CD8-positive, alpha-beta memory T cell (primary cell): ENCODE measurements around the gene SNX27. TPM values are rescaled to one million over a fixed set of nuclear protein-coding genes. Genes with fewer than 3 reads are reported as not detected.

Source experiments
- CTCF ChIA-PET: fragments of 350-600 bp; sonication (Branson Sonifier 250); formaldehyde crosslinking; loops from one replicate; lab custom pipeline; 2021; ENCODE audit warnings: antibody characterized with exemption; lab: Charles Lee
- POLR2A ChIA-PET: fragments of 350-600 bp; sonication (Branson Sonifier 250); formaldehyde crosslinking; loops from one replicate; lab custom pipeline; 2021; ENCODE audit warnings: antibody characterized with exemption; lab: Charles Lee
- DNase-seq, 5 donors: peaks; one replicate each; pipeline versions ENCODE4 v3.0.0 to v3.0.0-alpha.2; 2020 to 2022; ENCODE audit warnings: mixed read lengths in 1 of 5
- H3K27ac ChIP-seq: one replicate; pipeline ENCODE4 v1.7.0; 2013; ENCODE audit warnings: low read depth, mild to moderate bottlenecking, low read length, moderate library complexity
- H3K27me3 ChIP-seq: 2 replicates; pipeline ENCODE4 v1.7.0; 2013; ENCODE audit warnings: low read length, mild to moderate bottlenecking; ENCODE audit not compliant: insufficient read depth, poor library complexity, severe bottlenecking
- H3K36me3 ChIP-seq: 2 replicates; pipeline ENCODE4 v1.7.0; 2013; ENCODE audit warnings: mild to moderate bottlenecking, low read length, moderate library complexity; ENCODE audit not compliant: insufficient read depth
- H3K4me1 ChIP-seq: 2 replicates; pipeline ENCODE4 v1.7.0; 2013; ENCODE audit warnings: mild to moderate bottlenecking, low read length, moderate library complexity; ENCODE audit not compliant: insufficient read depth
- H3K4me3 ChIP-seq: 2 replicates; pipeline ENCODE4 v1.7.0; 2013; ENCODE audit warnings: mild to moderate bottlenecking, low read length
- H3K9me3 ChIP-seq: 2 replicates; pipeline ENCODE4 v1.7.0; 2013; ENCODE audit warnings: mild to moderate bottlenecking, low read length
- H3K27ac Mint-ChIP-seq, 8 donors: one replicate each; pipeline ENCODE4 v1.8.0; 2020 to 2021; ENCODE audit warnings: mixed read lengths in 8 of 8, mild to moderate bottlenecking in 6 of 8, inconsistent platforms in 3 of 8, moderate library complexity in 3 of 8
- H3K27me3 Mint-ChIP-seq, 2 donors: one replicate each; pipeline ENCODE4 v1.8.0; 2020 to 2021; ENCODE audit warnings: mixed read lengths in 2 of 2, mild to moderate bottlenecking in 1 of 2, moderate library complexity in 1 of 2
- H3K36me3 Mint-ChIP-seq, 3 donors: one replicate each; pipeline ENCODE4 v1.8.0; 2020 to 2021; ENCODE audit warnings: mixed read lengths in 3 of 3, inconsistent platforms in 1 of 3, mild to moderate bottlenecking in 1 of 3
- H3K4me1 Mint-ChIP-seq, 3 donors: one replicate each; pipeline ENCODE4 v1.8.0; 2020 to 2021; ENCODE audit warnings: mixed read lengths in 3 of 3, inconsistent platforms in 1 of 3, mild to moderate bottlenecking in 1 of 3
- H3K4me3 Mint-ChIP-seq, 7 donors: one replicate each; pipeline ENCODE4 v1.8.0; 2020 to 2021; ENCODE audit warnings: mixed read lengths in 7 of 7, mild to moderate bottlenecking in 6 of 7, moderate library complexity in 4 of 7, inconsistent platforms in 2 of 7
- H3K9me3 Mint-ChIP-seq, 5 donors: one replicate each; pipeline ENCODE4 v1.8.0; 2020 to 2022; ENCODE audit warnings: mixed read lengths in 5 of 5, mild to moderate bottlenecking in 3 of 5, moderate library complexity in 2 of 5, inconsistent platforms in 1 of 5
- polyA plus RNA-seq: library from polyadenylated mRNA; unstranded; fragments of 300-500 nt; fragmentation: Illumina TruSeq; gene quantifications from one replicate; pipeline ENCODE4 v1.2.3, GENCODE V29; 2021
- total RNA-seq, 2 experiments: library from RNA; stranded (reverse); gene quantifications; one replicate each; pipeline ENCODE4 v1.2.3, GENCODE V29; 2021

Gene SNX27
- total and polyA plus RNA-seq, 3 experiments from 2014 or later, result 13.7 to 32.1 (median 30.1) TPM

DNA sequence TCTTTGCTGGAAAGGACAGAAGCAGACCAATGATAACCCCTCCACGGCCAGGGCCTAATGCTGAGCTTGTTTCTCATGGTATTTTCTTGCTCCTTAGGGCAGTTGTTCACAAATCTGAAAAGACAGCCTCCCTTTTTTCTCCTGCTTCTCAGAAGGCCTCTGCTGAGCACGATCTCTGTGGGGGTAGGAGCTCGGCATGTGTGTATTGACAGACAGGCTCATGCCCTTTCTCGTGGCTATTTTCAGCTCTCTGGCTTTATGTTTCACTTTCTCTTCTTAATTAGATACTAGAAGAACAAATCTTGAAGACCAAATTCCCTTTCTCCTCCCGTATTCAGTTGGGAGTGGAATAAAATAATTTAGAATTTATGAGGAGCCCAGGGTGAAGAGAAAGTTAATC, 108.7 kb downstream of the SNX27 start:
- Mint-ChIP-seq H3K4me3 (peak overlapping the region; percentile 61 to 90 (median 79)), H3K27ac (peak overlapping the region in 7 of 8 donors; percentile 1 to 93 (median 54)), H3K27me3 (peaks cover 42 to 62% of the 10 kb centered on the region in 2 donors), H3K9me3 (peaks cover 0 to 1% (median 0%) of the 10 kb centered on the region in 5 donors), H3K36me3 (no peaks in the 10 kb centered on the region), H3K4me1 (peaks cover 24 to 36% (median 35%) of the 10 kb centered on the region in 3 donors)
- Histone ChIP-seq H3K36me3 (no peaks in the 10 kb centered on the region), H3K4me1 (peaks cover 28% of the 10 kb centered on the region), H3K4me3 (peak overlapping the region; percentile 64), H3K9me3 (no peaks in the 10 kb centered on the region), H3K27me3 (peaks cover 29% of the 10 kb centered on the region), H3K27ac (no peak overlapping the region)
- no peak for DNase-seq
- ChIA-PET CTCF (interaction anchor here (1.0 to 1.2 kb wide), 2 partner anchors 14 to 127 kb away, joined by 5 to 6 read pairs; no protein-coding TSS in a partner anchor), POLR2A (interaction anchor here (1.2 kb wide), 1 partner anchor 747 kb away, joined by 3 read pairs; no protein-coding TSS in a partner anchor)

DNA sequence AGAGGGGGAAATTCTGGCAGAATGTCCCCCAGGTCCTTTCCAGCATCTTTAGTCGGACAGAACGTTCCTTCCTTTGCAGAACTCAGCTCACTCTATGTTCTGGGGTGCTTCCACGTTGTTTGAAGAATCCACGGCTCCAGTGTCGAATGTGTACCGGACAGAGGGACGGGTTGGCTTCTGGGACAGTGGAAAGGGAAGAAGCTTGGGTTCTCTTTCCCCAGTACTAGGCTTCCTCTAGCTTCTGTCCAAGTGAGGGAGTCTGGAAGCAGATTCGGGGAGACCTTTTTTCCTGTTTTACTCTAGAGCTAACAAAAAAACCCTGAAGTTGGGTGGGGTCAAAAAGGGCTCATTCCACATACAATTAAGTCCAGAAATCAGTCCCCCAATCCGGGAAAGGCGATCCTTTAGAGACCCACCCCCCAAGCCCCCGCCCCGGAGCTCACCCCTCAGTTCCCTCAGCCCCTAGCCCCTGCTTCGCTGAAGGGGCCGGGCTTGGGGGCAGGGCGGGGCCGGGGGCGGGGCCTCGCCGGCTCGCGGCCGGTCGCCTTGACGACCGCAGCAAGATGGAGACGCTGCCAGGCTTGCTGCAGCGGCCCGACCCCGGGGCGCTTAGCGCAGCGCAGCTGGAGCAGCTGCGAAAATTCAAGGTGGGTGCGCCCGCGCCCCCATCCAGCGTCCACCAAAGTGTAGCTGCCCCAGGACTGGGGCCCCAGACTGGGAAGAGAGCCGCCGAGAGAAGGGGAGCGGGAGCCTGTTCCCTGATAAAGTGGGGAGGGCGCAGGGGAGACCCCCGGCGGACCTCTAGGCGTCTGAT, 109.3 kb downstream of the SNX27 start, which contains the start of gene RIIAD1:
Gene RIIAD1 (plus strand): TSS at position 549 of the 814 bp plus-strand sequence. CDS start 15 bp downstream, at position 564.
- peaks cover 28% of the 10 kb centered on the region for H3K4me1 ChIP-seq
- H3K27ac ChIP-seq, result no peak within 1 kb of the TSS
- H3K9me3 Mint-ChIP-seq, result peaks cover 0 to 4% (median 0%) of the 10 kb centered on the region in 5 donors

DNA sequence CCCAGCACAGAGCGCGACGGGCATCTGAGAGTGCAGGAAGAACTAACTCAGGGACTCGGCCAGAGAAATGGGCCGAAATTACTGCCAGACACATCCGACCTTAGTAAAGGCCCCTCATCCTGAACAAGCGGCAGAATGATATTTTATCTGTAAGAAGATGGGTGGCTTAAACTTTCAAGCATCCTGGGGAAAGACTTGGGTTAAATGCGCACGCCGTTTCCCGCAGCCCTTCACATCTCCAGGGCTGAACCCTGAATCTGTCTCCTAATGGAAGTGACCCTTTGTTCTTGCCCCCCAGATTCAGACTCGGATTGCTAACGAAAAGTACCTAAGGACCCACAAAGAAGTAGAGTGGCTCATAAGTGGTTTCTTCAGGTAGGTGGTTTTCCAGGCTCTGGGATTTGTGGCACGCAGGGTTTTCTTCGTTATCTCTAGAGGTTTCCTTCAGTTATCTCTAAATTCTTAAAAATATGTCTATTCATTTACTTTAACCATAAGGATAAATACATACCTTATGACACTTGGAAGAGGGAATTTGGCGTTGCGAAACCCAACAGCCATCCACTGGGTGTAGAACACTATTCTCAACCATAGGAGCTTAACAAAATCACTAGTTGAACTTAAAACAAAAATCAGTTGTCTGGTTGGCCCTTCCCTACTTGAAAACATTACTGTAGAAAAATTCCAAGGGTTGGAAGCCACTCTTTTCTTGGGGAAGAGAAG, 110.1 kb downstream of the SNX27 start:
- POLR2A ChIA-PET, result interaction anchor here (1.2 kb wide), 1 partner anchor 748 kb away, joined by 3 read pairs; no protein-coding TSS in a partner anchor
- no peaks in the 10 kb centered on the region for H3K36me3 Mint-ChIP-seq
- H3K27me3 ChIP-seq, result peaks cover 32% of the 10 kb centered on the region

More for the DNA sequence above, 109.3 kb downstream of the SNX27 start, which contains the start of gene RIIAD1:
- CTCF ChIA-PET, result interaction anchor here (1.0 to 1.9 kb wide), 3 partner anchors 14 to 127 kb away, joined by 4 to 6 read pairs (median 5); no protein-coding TSS in a partner anchor
- peaks cover 44 to 62% of the 10 kb centered on the region in 2 donors for H3K27me3 Mint-ChIP-seq
- peak within 1 kb of the TSS; percentile 65 to 90 (median 79) for H3K4me3 Mint-ChIP-seq
- H3K4me1 Mint-ChIP-seq, result peaks cover 24 to 36% (median 33%) of the 10 kb centered on the region in 3 donors
- POLR2A ChIA-PET, result interaction anchor here (1.2 kb wide), 1 partner anchor 748 kb away, joined by 3 read pairs; no protein-coding TSS in a partner anchor
- H3K36me3 ChIP-seq, result no peaks in the 10 kb centered on the region
- peak within 1 kb of the TSS; percentile 64 for H3K4me3 ChIP-seq
- peaks cover 35% of the 10 kb centered on the region for H3K27me3 ChIP-seq
- H3K27ac Mint-ChIP-seq, result peak within 1 kb of the TSS; percentile 1 to 93 (median 61)
- H3K36me3 Mint-ChIP-seq, result no peaks in the 10 kb centered on the region
- peak; percentile 20 to 65 (median 39) for DNase-seq
- no peaks in the 10 kb centered on the region for H3K9me3 ChIP-seq

DNA sequence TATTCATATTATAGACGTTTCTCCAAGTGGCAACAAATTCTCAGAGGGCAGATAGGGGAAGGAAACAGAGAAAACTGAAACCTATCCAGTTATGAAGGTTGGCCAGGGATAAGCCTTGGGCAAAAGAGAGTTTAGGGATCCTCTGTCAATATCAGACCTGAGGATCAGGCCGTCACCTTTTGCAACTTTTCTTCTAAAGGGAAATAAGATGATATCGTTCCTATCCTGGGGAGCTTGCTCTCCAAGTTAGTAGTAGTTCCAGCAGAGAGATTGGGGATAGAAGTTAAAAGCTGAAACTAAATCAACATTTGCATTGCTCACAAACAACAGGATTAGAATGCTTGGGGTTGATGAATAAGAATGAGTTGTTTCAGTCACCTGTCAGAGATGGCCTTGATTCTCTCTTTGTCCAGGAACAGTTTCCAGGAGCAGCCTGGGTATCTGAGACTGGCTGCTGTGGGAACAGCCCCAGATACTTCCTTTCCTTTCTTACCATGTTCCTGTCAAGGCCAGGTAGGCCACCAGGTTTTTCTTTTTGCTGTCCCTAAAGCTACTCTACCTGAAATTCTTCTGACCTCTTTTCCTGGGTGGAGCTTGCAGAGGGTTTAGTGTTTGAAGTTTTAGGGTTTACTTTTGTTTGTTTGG, 112.0 kb downstream of the SNX27 start:
- peaks cover 19% of the 10 kb centered on the region for H3K4me1 ChIP-seq
- H3K36me3 ChIP-seq, result no peaks in the 10 kb centered on the region
- H3K36me3 Mint-ChIP-seq, result no peaks in the 10 kb centered on the region
- peaks cover 0 to 3% (median 0%) of the 10 kb centered on the region in 5 donors for H3K9me3 Mint-ChIP-seq
- H3K27me3 ChIP-seq, result peaks cover 26% of the 10 kb centered on the region
- peaks cover 19 to 21% (median 20%) of the 10 kb centered on the region in 3 donors for H3K4me1 Mint-ChIP-seq
- CTCF ChIA-PET, result no interaction called here
- no peak overlapping the region for H3K27ac ChIP-seq
- H3K27ac Mint-ChIP-seq, result no peak overlapping the region
- H3K27me3 Mint-ChIP-seq, result peaks cover 35 to 63% of the 10 kb centered on the region in 2 donors
- POLR2A ChIA-PET, result no interaction called here
- H3K4me3 Mint-ChIP-seq, result no peak overlapping the region
- H3K4me3 ChIP-seq, result no peak overlapping the region
- H3K9me3 ChIP-seq, result no peaks in the 10 kb centered on the region
- DNase-seq, result no peak

More for the DNA sequence above, 110.1 kb downstream of the SNX27 start:
- no peak for DNase-seq
- H3K9me3 Mint-ChIP-seq, result peaks cover 0 to 4% (median 0%) of the 10 kb centered on the region in 5 donors
- peaks cover 43 to 65% of the 10 kb centered on the region in 2 donors for H3K27me3 Mint-ChIP-seq
- H3K27ac ChIP-seq, result no peak overlapping the region
- no peaks in the 10 kb centered on the region for H3K9me3 ChIP-seq
- H3K4me3 Mint-ChIP-seq, result peak overlapping the region; percentile 64 to 90 (median 67)
- no peak overlapping the region for H3K27ac Mint-ChIP-seq
- CTCF ChIA-PET, result interaction anchor here (1.3 to 1.9 kb wide), 2 partner anchors 41 to 128 kb away, joined by 4 to 5 read pairs; no protein-coding TSS in a partner anchor
- no peaks in the 10 kb centered on the region for H3K36me3 ChIP-seq
- H3K4me1 ChIP-seq, result peaks cover 25% of the 10 kb centered on the region
- peaks cover 21 to 32% (median 28%) of the 10 kb centered on the region in 3 donors for H3K4me1 Mint-ChIP-seq
- H3K4me3 ChIP-seq, result peak overlapping the region; percentile 56

DNA sequence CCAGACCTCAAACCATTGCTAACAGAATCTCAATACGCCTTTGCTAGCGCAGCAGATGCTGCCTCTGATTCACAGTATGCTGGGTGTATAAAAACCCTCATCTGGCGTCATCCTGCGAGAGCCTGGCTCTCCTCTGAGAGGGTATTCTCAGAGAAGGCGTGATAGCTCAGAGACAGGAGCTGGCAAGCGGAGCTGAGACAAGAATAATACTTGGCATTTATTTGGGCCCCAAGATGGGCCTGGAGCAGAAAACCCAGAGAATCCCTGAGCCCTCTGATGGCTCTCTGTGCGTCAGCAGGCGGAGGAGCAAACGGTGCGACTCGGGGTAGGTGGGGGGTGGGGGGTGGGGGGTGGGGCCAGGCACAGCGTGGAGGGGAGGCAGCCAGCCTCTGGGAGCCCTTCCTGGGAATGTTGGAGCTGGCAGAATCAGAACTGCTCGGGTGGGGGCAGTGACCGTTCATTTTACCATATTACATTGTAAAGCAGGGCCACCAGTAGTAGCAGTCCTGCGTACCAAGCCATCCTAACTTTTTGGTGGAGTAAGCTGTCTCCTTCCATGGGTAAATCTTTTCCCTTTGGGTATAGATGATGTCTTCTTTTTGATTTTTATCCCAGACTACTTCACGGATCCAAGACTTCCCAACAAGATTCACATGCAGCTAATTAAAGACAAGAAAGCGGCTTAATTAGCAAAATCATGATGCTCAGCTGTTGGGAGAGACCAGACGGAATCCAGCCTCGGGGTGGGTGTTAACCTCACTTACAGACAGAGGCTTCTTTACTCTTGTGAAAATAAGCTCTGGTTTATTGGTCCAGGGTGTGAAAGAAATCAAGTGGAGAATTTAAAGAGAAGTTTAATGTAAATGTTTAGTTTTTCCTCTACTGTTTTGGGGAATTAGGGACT, 116.6 kb downstream of the SNX27 start:
- H3K9me3 ChIP-seq, result no peaks in the 10 kb centered on the region
- Mint-ChIP-seq H3K4me3 (no peak overlapping the region), H3K9me3 (peaks cover 0 to 3% (median 0%) of the 10 kb centered on the region in 5 donors), H3K27ac (peak overlapping the region in 1 of 8 donors; percentile 66), H3K4me1 (no peaks in the 10 kb centered on the region), H3K27me3 (peaks cover 52 to 84% of the 10 kb centered on the region in 2 donors), H3K36me3 (no peaks in the 10 kb centered on the region)
- ChIA-PET CTCF (no interaction called here), POLR2A (no interaction called here)
- H3K27me3 ChIP-seq, result peaks cover 16% of the 10 kb centered on the region
- no peak for DNase-seq
- no peaks in the 10 kb centered on the region for H3K36me3 ChIP-seq
- no peak overlapping the region for H3K27ac ChIP-seq
- no peaks in the 10 kb centered on the region for H3K4me1 ChIP-seq
- H3K4me3 ChIP-seq, result no peak overlapping the region

DNA sequence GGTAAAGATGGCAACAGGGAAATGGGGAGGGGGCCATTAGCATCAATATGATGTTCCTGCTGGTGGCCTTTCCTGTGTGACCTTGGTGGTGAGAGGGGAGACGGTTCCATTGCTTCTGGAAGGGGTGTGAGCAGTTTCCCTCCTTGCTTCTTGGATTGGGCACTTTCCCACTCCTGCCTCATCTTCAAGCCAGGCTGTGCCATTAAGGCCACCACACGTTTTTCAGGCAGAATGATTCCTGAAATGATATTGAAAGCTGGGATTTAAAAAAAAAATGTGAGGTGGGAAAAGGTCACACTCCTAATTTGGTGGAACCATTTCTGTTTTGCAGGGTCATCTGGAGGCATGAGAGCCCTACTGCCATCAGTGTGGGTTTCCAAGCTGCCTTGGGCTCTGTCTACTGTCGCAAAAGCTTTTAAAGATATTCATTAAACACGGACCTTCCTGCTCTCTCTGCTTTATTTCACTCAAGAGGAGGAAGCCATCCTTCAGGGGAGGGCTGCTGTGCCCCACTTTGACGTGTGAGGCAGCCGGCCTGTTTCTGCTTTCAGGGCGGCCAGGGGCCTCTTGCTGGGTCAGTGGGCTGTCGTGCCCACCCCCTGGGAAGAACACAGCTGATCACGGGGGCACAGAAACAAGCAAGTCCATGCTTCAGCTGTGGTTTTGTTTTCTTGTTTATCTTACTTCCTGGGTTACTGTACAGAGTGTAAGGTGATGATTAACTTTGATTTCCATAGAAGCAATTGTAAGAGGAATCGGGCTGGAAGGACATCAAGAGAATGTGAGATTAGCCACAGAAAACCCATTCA, 117.5 kb downstream of the SNX27 start:
- no peak overlapping the region for H3K27ac Mint-ChIP-seq

More for the DNA sequence above, 117.5 kb downstream of the SNX27 start:
- POLR2A ChIA-PET, result no interaction called here
- CTCF ChIA-PET, result no interaction called here
- H3K36me3 ChIP-seq, result no peaks in the 10 kb centered on the region
- peaks cover 45 to 80% of the 10 kb centered on the region in 2 donors for H3K27me3 Mint-ChIP-seq
- H3K36me3 Mint-ChIP-seq, result no peaks in the 10 kb centered on the region
- no peaks in the 10 kb centered on the region for H3K4me1 ChIP-seq
- no peak for DNase-seq
- H3K4me1 Mint-ChIP-seq, result no peaks in the 10 kb centered on the region
- peaks cover 7% of the 10 kb centered on the region for H3K27me3 ChIP-seq
- no peaks in the 10 kb centered on the region for H3K9me3 ChIP-seq
- peaks cover 0 to 3% (median 0%) of the 10 kb centered on the region in 5 donors for H3K9me3 Mint-ChIP-seq
- no peak overlapping the region for H3K4me3 Mint-ChIP-seq
- H3K4me3 ChIP-seq, result no peak overlapping the region
- H3K27ac ChIP-seq, result no peak overlapping the region
